Skeletal muscle tissue (tissue), 4 donors: ENCODE data around the gene RAP1GDS1. TPM values are rescaled to one million over a fixed set of nuclear protein-coding genes. Genes with fewer than 3 reads are reported as not detected.
"Not testable (repeated sequence)": the region's sequence is repeated elsewhere in the genome, so short reads cannot be mapped to it uniquely, and the experiment has no call there.

Experiments used
- H3K27ac ChIP-seq: one replicate; pipeline ENCODE4 v1.7.0; 2013; ENCODE audit warnings: mild to moderate bottlenecking, low read depth, low read length, inconsistent platforms
- H3K27me3 ChIP-seq, 3 donors: one replicate each; pipeline ENCODE4 v1.7.0; 2013; ENCODE audit warnings: low read length in 3 of 3; ENCODE audit not compliant: control insufficient read depth in 3 of 3, insufficient read depth in 3 of 3
- H3K36me3 ChIP-seq, 3 donors: one replicate each; pipeline ENCODE4 v1.7.0; 2013; ENCODE audit warnings: low read length in 3 of 3; ENCODE audit not compliant: control insufficient read depth in 3 of 3, insufficient read depth in 3 of 3
- H3K4me1 ChIP-seq, 3 donors: one replicate each; pipeline ENCODE4 v1.7.0; 2013; ENCODE audit warnings: low read length in 3 of 3, mild to moderate bottlenecking in 3 of 3; ENCODE audit not compliant: control insufficient read depth in 3 of 3, insufficient read depth in 3 of 3
- H3K4me3 ChIP-seq, 3 donors: one replicate each; pipeline ENCODE4 v1.7.0; 2013; ENCODE audit warnings: low read length in 3 of 3
- H3K9ac ChIP-seq, 3 donors: one replicate each; pipeline ENCODE4 v1.7.0; 2013; ENCODE audit warnings: low read length in 3 of 3, mild to moderate bottlenecking in 3 of 3, moderate library complexity in 2 of 3, low read depth in 1 of 3
- H3K9me3 ChIP-seq, 3 donors: one replicate each; pipeline ENCODE4 v1.7.0; 2013; ENCODE audit warnings: low read length in 3 of 3; ENCODE audit not compliant: control insufficient read depth in 3 of 3
- total RNA-seq: library from RNA; depleted of rRNA; stranded (reverse); fragments of >200 nt; gene quantifications from one replicate; pipeline ENCODE4 v1.2.3, GENCODE V29; 2014
- donor health status: Osteomylitis.

RAP1GDS1 gene
- total RNA-seq, 1 donor from 2014 or later: 27.7 TPM

GRCh38 chr4:98285676-98286075 lies 24.5 kb downstream of the RAP1GDS1 start:
- Histone ChIP-seq H3K27ac (no peak overlapping the region), H3K27me3 (no peaks in the 10 kb centered on the region), H3K4me1 (peaks cover 0 to 6% (median 0%) of the 10 kb centered on the region in 3 donors), H3K9ac (no peak overlapping the region), H3K9me3 (peaks cover 0 to 4% (median 0%) of the 10 kb centered on the region in 3 donors), H3K4me3 (no peak overlapping the region), H3K36me3 (no peaks in the 10 kb centered on the region)

- peaks cover 0 to 6% (median 0%) of the 10 kb centered on the region in 3 donors for H3K4me1 ChIP-seq
- no peak overlapping the region for H3K4me3 ChIP-seq
- no peaks in the 10 kb centered on the region for H3K36me3 ChIP-seq
- peaks cover 0 to 4% (median 0%) of the 10 kb centered on the region in 3 donors for H3K9me3 ChIP-seq
- H3K27me3 ChIP-seq: no peaks in the 10 kb centered on the region
- H3K27ac ChIP-seq: no peak overlapping the region
- H3K9ac ChIP-seq: no peak overlapping the region
Measured at GRCh38 chr4:98287328-98287727, 26.1 kb downstream of the RAP1GDS1 start.

- not testable (repeated sequence) for H3K9me3 ChIP-seq, H3K27ac ChIP-seq, H3K9ac ChIP-seq, H3K4me3 ChIP-seq, H3K4me1 ChIP-seq, H3K36me3 ChIP-seq, H3K27me3 ChIP-seq
Measured at GRCh38 chr4:98288671-98289070, 27.5 kb downstream of the RAP1GDS1 start.

GRCh38 chr4:98289375-98289774 lies 28.2 kb downstream of the RAP1GDS1 start:
- Histone ChIP-seq H3K4me3 (no peak overlapping the region), H3K27me3 (no peaks in the 10 kb centered on the region), H3K4me1 (peaks cover 0 to 4% (median 0%) of the 10 kb centered on the region in 3 donors), H3K27ac (no peak overlapping the region), H3K9me3 (peaks cover 0 to 4% (median 0%) of the 10 kb centered on the region in 3 donors), H3K36me3 (no peaks in the 10 kb centered on the region), H3K9ac (no peak overlapping the region)

GRCh38 chr4:98290511-98290910 lies 29.3 kb downstream of the RAP1GDS1 start:
- no peaks in the 10 kb centered on the region for H3K36me3 ChIP-seq
- H3K9me3 ChIP-seq: no peaks in the 10 kb centered on the region
- no peak overlapping the region for H3K4me3 ChIP-seq
- no peak overlapping the region for H3K27ac ChIP-seq
- H3K9ac ChIP-seq: no peak overlapping the region
- H3K4me1 ChIP-seq: no peaks in the 10 kb centered on the region
- no peaks in the 10 kb centered on the region for H3K27me3 ChIP-seq

- H3K36me3 ChIP-seq: no peaks in the 10 kb centered on the region
- no peak overlapping the region for H3K9ac ChIP-seq
- no peaks in the 10 kb centered on the region for H3K27me3 ChIP-seq
- H3K9me3 ChIP-seq: no peaks in the 10 kb centered on the region
- H3K4me1 ChIP-seq: no peaks in the 10 kb centered on the region
- no peak overlapping the region for H3K27ac ChIP-seq
- no peak overlapping the region for H3K4me3 ChIP-seq
Measured at GRCh38 chr4:98293104-98293887, 32.1 kb downstream of the RAP1GDS1 start.

- Histone ChIP-seq H3K4me1 (no peaks in the 10 kb centered on the region), H3K4me3 (no peak overlapping the region), H3K9me3 (no peaks in the 10 kb centered on the region), H3K9ac (no peak overlapping the region), H3K36me3 (no peaks in the 10 kb centered on the region), H3K27me3 (no peaks in the 10 kb centered on the region), H3K27ac (no peak overlapping the region)
Measured at GRCh38 chr4:98298022-98298421, 36.8 kb downstream of the RAP1GDS1 start.

- H3K4me1 ChIP-seq: peaks cover 0 to 5% (median 0%) of the 10 kb centered on the region in 3 donors
- no peaks in the 10 kb centered on the region for H3K36me3 ChIP-seq
- H3K4me3 ChIP-seq: no peak overlapping the region
- H3K27me3 ChIP-seq: no peaks in the 10 kb centered on the region
- no peaks in the 10 kb centered on the region for H3K9me3 ChIP-seq
- H3K9ac ChIP-seq: no peak overlapping the region
- H3K27ac ChIP-seq: no peak overlapping the region
Measured at GRCh38 chr4:98300706-98301105, 39.5 kb downstream of the RAP1GDS1 start.

GRCh38 chr4:98305576-98305975 lies 44.4 kb downstream of the RAP1GDS1 start:
- no peak overlapping the region for H3K9ac ChIP-seq
- H3K27me3 ChIP-seq: no peaks in the 10 kb centered on the region
- H3K27ac ChIP-seq: no peak overlapping the region
- peaks cover 0 to 5% (median 0%) of the 10 kb centered on the region in 3 donors for H3K4me1 ChIP-seq
- H3K9me3 ChIP-seq: no peaks in the 10 kb centered on the region
- no peaks in the 10 kb centered on the region for H3K36me3 ChIP-seq
- H3K4me3 ChIP-seq: no peak overlapping the region

- Histone ChIP-seq H3K36me3 (no peaks in the 10 kb centered on the region), H3K9ac (no peak overlapping the region), H3K4me1 (no peaks in the 10 kb centered on the region), H3K4me3 (no peak overlapping the region), H3K27me3 (no peaks in the 10 kb centered on the region), H3K27ac (no peak overlapping the region), H3K9me3 (no peaks in the 10 kb centered on the region)
Measured at GRCh38 chr4:98310867-98311266, 49.7 kb downstream of the RAP1GDS1 start.
